Fibroblast of skin of right biceps (primary cell): ENCODE results near the gene ACOT2.

Source experiments
- DNase-seq: peaks from one replicate; pipeline ENCODE4 v3.0.0-alpha.2; 2013

ACOT2 gene

GRCh38 chr14:73623504-73624054 is 54.6 kb downstream of the ACOT2 start:
- DNase-seq, result no peak
